ENCODE results near the gene RNU6-8.

The RNU6-8 gene

DNA sequence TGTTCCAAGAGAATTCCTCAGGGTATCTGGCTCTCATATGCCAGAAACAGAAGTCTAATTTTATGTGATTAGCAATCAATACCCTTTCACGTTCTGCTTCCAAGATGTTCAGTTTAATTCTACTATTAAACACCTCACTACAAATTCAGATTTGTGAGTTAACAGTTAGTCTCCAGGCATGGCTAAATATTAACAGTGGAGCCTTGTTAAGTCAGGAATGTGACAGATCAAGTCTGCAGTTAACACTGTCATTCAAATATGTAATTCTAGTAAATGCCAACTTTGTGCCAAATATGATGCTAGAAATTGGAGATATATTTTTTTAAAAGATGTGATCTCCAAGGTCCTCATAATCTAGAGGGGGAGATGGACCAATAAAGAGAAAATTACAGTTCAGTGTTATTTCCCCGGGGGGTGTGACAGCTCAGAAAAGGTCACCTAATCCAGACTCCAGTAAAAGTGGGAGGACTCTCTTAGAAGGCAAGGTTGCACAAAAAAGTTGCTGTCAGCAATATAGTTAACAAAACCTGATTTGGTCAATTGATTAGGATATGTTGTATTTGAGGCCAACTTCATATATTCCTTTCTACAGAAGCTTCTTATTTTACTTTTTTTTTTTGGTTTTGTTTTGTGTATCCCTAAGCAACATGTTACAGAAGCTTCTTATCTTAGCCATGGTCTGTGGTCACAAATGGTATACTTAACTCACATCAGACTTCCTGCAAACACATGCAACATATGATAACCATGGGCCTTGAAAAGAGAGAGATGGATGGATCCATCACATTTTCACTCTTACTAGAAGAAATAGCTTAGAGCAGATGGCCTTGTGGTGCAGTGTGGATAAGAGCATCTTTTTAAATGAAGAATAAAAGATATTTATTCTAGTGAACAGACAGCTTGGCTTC is 19.7 kb downstream of the RNU6-8 start:
- no peak overlapping the region for H3K9ac ChIP-seq (ENCODE audit: low read length)
- H3K27ac ChIP-seq (ENCODE audit: low read length): no peak overlapping the region
- peaks cover 9% of the 10 kb centered on the region for H3K27me3 ChIP-seq (ENCODE audit: low read depth, low read length)
- H3K4me1 ChIP-seq (ENCODE audit: low read length): peaks cover 9% of the 10 kb centered on the region
- H2AFZ ChIP-seq (ENCODE audit: low read depth, low read length): no peak overlapping the region
- no peaks in the 10 kb centered on the region for H3K79me2 ChIP-seq (ENCODE audit: low read length)
- no peaks in the 10 kb centered on the region for H3K36me3 ChIP-seq (replicated peaks; ENCODE audit: low read depth, low read length)
- H3K4me3 ChIP-seq (ENCODE audit: low read length): no peak overlapping the region
- no peaks in the 10 kb centered on the region for H4K20me1 ChIP-seq (ENCODE audit: insufficient read depth, low read length)
- H3K9me3 ChIP-seq (ENCODE audit: insufficient read depth, low read length): peaks cover 14% of the 10 kb centered on the region
- no peak overlapping the region for H3K4me2 ChIP-seq (ENCODE audit: low read length)
- TF ChIP-seq, protein P1, sequence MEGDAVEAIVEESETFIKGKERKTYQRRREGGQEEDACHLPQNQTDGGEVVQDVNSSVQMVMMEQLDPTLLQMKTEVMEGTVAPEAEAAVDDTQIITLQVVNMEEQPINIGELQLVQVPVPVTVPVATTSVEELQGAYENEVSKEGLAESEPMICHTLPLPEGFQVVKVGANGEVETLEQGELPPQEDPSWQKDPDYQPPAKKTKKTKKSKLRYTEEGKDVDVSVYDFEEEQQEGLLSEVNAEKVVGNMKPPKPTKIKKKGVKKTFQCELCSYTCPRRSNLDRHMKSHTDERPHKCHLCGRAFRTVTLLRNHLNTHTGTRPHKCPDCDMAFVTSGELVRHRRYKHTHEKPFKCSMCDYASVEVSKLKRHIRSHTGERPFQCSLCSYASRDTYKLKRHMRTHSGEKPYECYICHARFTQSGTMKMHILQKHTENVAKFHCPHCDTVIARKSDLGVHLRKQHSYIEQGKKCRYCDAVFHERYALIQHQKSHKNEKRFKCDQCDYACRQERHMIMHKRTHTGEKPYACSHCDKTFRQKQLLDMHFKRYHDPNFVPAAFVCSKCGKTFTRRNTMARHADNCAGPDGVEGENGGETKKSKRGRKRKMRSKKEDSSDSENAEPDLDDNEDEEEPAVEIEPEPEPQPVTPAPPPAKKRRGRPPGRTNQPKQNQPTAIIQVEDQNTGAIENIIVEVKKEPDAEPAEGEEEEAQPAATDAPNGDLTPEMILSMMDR (IDR thresholded peaks at IDR 0.05; ENCODE audit: low read depth, low read length): no peak
- TF ChIP-seq EZH2phosphoT487 (IDR thresholded peaks at IDR 0.05; ENCODE audit: low read depth): no peak

DNA sequence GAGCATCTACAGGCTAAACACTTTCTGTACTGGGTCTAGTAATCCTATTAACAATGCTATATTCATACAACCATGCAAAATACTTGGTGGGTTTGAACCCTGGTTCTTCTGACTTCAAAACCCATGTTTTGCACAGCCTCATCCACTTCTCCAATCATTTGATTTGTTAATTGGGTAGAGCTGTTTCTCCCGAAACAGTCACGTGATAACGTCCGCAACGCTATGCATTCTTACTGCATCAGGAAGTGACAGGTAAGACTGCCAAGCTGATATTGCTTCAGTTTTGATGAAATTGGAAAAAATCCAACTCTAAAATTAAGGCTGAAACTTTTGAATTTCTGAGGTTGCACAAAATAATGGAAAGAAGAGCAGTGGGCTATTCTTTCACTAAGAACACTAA is 31.6 kb downstream of the RNU6-8 start:
- TF ChIP-seq, protein P1 (IDR thresholded peaks at IDR 0.05; ENCODE audit: low read depth, low read length): no peak
- TF ChIP-seq EZH2phosphoT487 (IDR thresholded peaks at IDR 0.05; ENCODE audit: low read depth): no peak

DNA sequence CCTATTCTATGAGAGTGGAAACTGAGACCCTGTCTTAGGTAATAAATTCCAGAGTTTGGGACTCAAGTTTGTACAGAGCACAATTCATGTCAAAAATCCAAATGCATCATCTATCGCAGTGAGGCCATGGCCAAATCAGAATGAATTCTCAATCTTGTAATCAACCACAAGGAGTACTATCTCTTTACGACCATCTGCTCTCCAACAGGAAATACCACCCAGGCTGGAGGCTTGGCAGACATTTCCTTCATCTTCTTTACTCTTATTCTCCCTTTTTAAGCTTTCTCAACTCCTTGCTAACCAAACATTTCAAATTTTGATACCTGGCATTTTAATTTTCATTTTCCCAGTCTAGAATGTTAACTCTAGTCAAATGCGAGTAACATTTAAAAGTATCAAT is 33.9 kb downstream of the RNU6-8 start:
- no peak overlapping the region for H3K4me3 ChIP-seq (ENCODE audit: low read length)
- H3K9ac ChIP-seq (ENCODE audit: low read length): no peak overlapping the region
- no peak overlapping the region for H2AFZ ChIP-seq (ENCODE audit: low read depth, low read length)
- no peak overlapping the region for H3K4me2 ChIP-seq (ENCODE audit: low read length)
- H3K27ac ChIP-seq (ENCODE audit: low read length): no peak overlapping the region
- TF ChIP-seq, protein P1 (IDR thresholded peaks at IDR 0.05; ENCODE audit: low read depth, low read length): no peak
- no peak for TF ChIP-seq EZH2phosphoT487 (IDR thresholded peaks at IDR 0.05; ENCODE audit: low read depth)
- H3K4me1 ChIP-seq (ENCODE audit: low read length): peaks cover 9% of the 10 kb centered on the region
- H3K79me2 ChIP-seq (ENCODE audit: low read length): no peaks in the 10 kb centered on the region
- no peaks in the 10 kb centered on the region for H3K9me3 ChIP-seq (ENCODE audit: insufficient read depth, low read length)
- no peaks in the 10 kb centered on the region for H3K27me3 ChIP-seq (ENCODE audit: low read depth, low read length)
- H3K36me3 ChIP-seq (replicated peaks; ENCODE audit: low read depth, low read length): no peaks in the 10 kb centered on the region
- H4K20me1 ChIP-seq (ENCODE audit: insufficient read depth, low read length): no peaks in the 10 kb centered on the region

More for the DNA sequence above, 31.6 kb downstream of the RNU6-8 start:
- Histone ChIP-seq H3K4me3 (ENCODE audit: low read length) (no peak overlapping the region), H3K4me1 (ENCODE audit: low read length) (no peaks in the 10 kb centered on the region), H2AFZ (ENCODE audit: low read depth, low read length) (no peak overlapping the region), H3K9ac (ENCODE audit: low read length) (no peak overlapping the region), H3K9me3 (ENCODE audit: insufficient read depth, low read length) (no peaks in the 10 kb centered on the region), H3K79me2 (ENCODE audit: low read length) (no peaks in the 10 kb centered on the region), H3K4me2 (ENCODE audit: low read length) (no peak overlapping the region), H3K36me3 (replicated peaks; ENCODE audit: low read depth, low read length) (no peaks in the 10 kb centered on the region), H4K20me1 (ENCODE audit: insufficient read depth, low read length) (no peaks in the 10 kb centered on the region), H3K27me3 (ENCODE audit: low read depth, low read length) (no peaks in the 10 kb centered on the region), H3K27ac (ENCODE audit: low read length) (no peak overlapping the region)

DNA sequence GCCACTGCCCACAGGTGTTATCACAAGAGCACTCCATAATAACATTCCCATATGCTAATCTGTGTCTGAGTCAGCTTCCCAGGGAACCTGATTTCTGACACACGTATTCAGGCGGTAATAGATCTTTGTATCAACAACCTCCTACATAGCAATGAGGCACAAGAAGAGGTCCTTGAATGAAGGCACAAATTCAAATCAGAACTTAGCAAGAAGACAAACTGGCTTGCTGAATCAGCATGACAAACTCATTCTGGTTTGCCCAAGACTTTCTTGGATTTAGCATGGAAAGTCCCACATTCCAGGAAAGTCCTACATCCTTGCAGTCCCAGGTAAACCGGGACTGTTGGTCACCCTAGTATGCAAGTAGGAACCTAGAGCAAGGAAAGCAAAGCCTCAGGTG is 35.2 kb downstream of the RNU6-8 start:
- H3K27ac ChIP-seq (ENCODE audit: low read length): no peak overlapping the region
- H3K9me3 ChIP-seq (ENCODE audit: insufficient read depth, low read length): no peaks in the 10 kb centered on the region
- H2AFZ ChIP-seq (ENCODE audit: low read depth, low read length): no peak overlapping the region
- TF ChIP-seq, protein P1 (IDR thresholded peaks at IDR 0.05; ENCODE audit: low read depth, low read length): no peak
- TF ChIP-seq EZH2phosphoT487 (IDR thresholded peaks at IDR 0.05; ENCODE audit: low read depth): no peak
- no peak overlapping the region for H3K4me3 ChIP-seq (ENCODE audit: low read length)
- no peak overlapping the region for H3K4me2 ChIP-seq (ENCODE audit: low read length)
- no peaks in the 10 kb centered on the region for H3K36me3 ChIP-seq (replicated peaks; ENCODE audit: low read depth, low read length)
- H3K4me1 ChIP-seq (ENCODE audit: low read length): peaks cover 9% of the 10 kb centered on the region
- no peaks in the 10 kb centered on the region for H4K20me1 ChIP-seq (ENCODE audit: insufficient read depth, low read length)
- no peaks in the 10 kb centered on the region for H3K27me3 ChIP-seq (ENCODE audit: low read depth, low read length)
- no peak overlapping the region for H3K9ac ChIP-seq (ENCODE audit: low read length)
- no peaks in the 10 kb centered on the region for H3K79me2 ChIP-seq (ENCODE audit: low read length)
